HG02938 (cell line): ENCODE results near the gene B3GNT3.
"Not testable (repeated sequence)": the region's sequence is repeated elsewhere in the genome, so short reads cannot be mapped to it uniquely, and the experiment has no call there.

Source experiments
- ATAC-seq: cut with Tn5 transposase; IDR thresholded peaks from one replicate; pipeline ENCODE4 v1.9.1; 2021; ENCODE audit warnings: mild to moderate bottlenecking, moderate library complexity; ENCODE audit not compliant: unreplicated experiment

Gene B3GNT3

GRCh38 chr19:17766543-17767131, 28.3 kb upstream of the B3GNT3 start:
- no peak for ATAC-seq

GRCh38 chr19:17767559-17767958, 27.4 kb upstream of the B3GNT3 start:
- no peak for ATAC-seq

- no peak for ATAC-seq
Observed at GRCh38 chr19:17770613-17771012, 24.3 kb upstream of the B3GNT3 start.

GRCh38 chr19:17772172-17772571, 22.8 kb upstream of the B3GNT3 start:
- ATAC-seq, result no peak

- ATAC-seq, result no peak
Observed at GRCh38 chr19:17775245-17775927, 19.6 kb upstream of the B3GNT3 start.

GRCh38 chr19:17775991-17776803, 18.7 kb upstream of the B3GNT3 start:
- peak; percentile 62 for ATAC-seq

GRCh38 chr19:17777840-17778239, 17.1 kb upstream of the B3GNT3 start:
- not testable (repeated sequence) for ATAC-seq

GRCh38 chr19:17778251-17778967, 16.5 kb upstream of the B3GNT3 start:
- no peak for ATAC-seq

GRCh38 chr19:17778968-17779929, 15.7 kb upstream of the B3GNT3 start:
- ATAC-seq, result no peak

GRCh38 chr19:17780781-17781180, 14.2 kb upstream of the B3GNT3 start:
- no peak for ATAC-seq

GRCh38 chr19:17783721-17784120, 11.2 kb upstream of the B3GNT3 start:
- ATAC-seq, result not testable (repeated sequence)

GRCh38 chr19:17784201-17785008, 10.5 kb upstream of the B3GNT3 start:
- ATAC-seq, result no peak

GRCh38 chr19:17787274-17787913, 7.5 kb upstream of the B3GNT3 start:
- no peak for ATAC-seq

- no peak for ATAC-seq
Observed at GRCh38 chr19:17788632-17789031, 6.3 kb upstream of the B3GNT3 start.

- ATAC-seq, result no peak
Observed at GRCh38 chr19:17790059-17790780, 4.7 kb upstream of the B3GNT3 start.

GRCh38 chr19:17794412-17794730, 567 bp upstream of the B3GNT3 start:
- no peak for ATAC-seq

- no peak for ATAC-seq
Observed at GRCh38 chr19:17795495-17795856, 538 bp downstream of the B3GNT3 start.
